Left lung (tissue), 10 donors: ENCODE results near the gene RPL7A. TPM values are rescaled to one million over a fixed set of nuclear protein-coding genes. Genes with fewer than 3 reads are reported as not detected.
A peak's percentile ranks its signal among the peaks of the same experiment; 100 is the strongest.

Source experiments
- ATAC-seq: fragments of 200-7000 bp; cut with Tn5 transposase; one replicate; pipeline ENCODE4 v1.9.1; 2020; ENCODE audit warnings: moderate library complexity
- DNase-seq, 4 donors: peaks; one replicate each; pipeline ENCODE4 v3.0.0-alpha.2; 2013 to 2020
- H3K27ac ChIP-seq, 2 donors: fragments of 200-600 bp; sonication (generic) in 1 of 2; one replicate each; pipeline versions ENCODE4 v1.5.0 to v1.8.0; 2020 to 2021
- H3K27me3 ChIP-seq, 2 donors: fragments of 200-600 bp; sonication (generic) in 1 of 2; one replicate each; pipeline versions ENCODE4 v1.5.0 to v1.8.0; 2020 to 2021
- H3K36me3 ChIP-seq, 2 donors: fragments of 200-600 bp; sonication (generic) in 1 of 2; one replicate each; pipeline versions ENCODE4 v1.5.0 to v1.8.0; 2020 to 2021
- H3K4me1 ChIP-seq, 2 donors: fragments of 200-600 bp; one replicate each; pipeline ENCODE4 v1.8.0; 2021
- H3K4me3 ChIP-seq, 2 donors: fragments of 200-600 bp; sonication (generic) in 1 of 2; one replicate each; pipeline versions ENCODE4 v1.5.0 to v1.8.0; 2020 to 2021; ENCODE audit warnings: mild to moderate bottlenecking in 1 of 2
- H3K9me3 ChIP-seq, 2 donors: fragments of 200-600 bp; sonication (generic) in 1 of 2; one replicate each; pipeline versions ENCODE4 v1.5.0 to v1.8.0; 2020 to 2021
- CTCF ChIP-seq, 2 donors: fragments of 200-600 bp; sonication (generic) in 1 of 2; IDR thresholded peaks; one replicate each; pipeline versions ENCODE4 v1.5.0 to v1.8.0; 2021; ENCODE audit warnings: antibody characterized with exemption in 2 of 2
- intact Hi-C, 2 donors: fragments of 100-400 bp; cut with DNase I; formaldehyde crosslinking; loops; one replicate each; pipeline versions ENCODE4 v1.11.2 to v1.14.2; 2022
- polyA plus RNA-seq, 6 donors: library from polyadenylated mRNA; unstranded; fragments of 120-200 nt; gene quantifications; one replicate each; pipeline ENCODE4 v1.2.1, GENCODE V29; 2013; ENCODE audit not compliant: insufficient read length in 6 of 6
- total RNA-seq, 2 donors: library from RNA; stranded (reverse); fragmentation: NEBNext Ultra II Directional; extraction: Animal tissue kit (Norgen Biotek cat#: 25700); gene quantifications; one replicate each; pipeline ENCODE4 v1.2.1, GENCODE V29; 2021
- donor health status: DM: no; HTN: yes; CAD: no.
- donor health status: DM: no; HTN: no; CAD: no.

Gene RPL7A
- total and polyA plus RNA-seq, 8 donors = 1,624 to 3,322 (median 3,094) TPM

GRCh38 chr9:133354766-133355165, 6.7 kb downstream of the RPL7A start:
- Histone ChIP-seq H3K27me3 (no peaks in the 10 kb centered on the region), H3K36me3 (peaks cover 0 to 48% of the 10 kb centered on the region in 2 donors), H3K9me3 (no peaks in the 10 kb centered on the region), H3K27ac (no peak overlapping the region), H3K4me1 (peaks cover 20 to 42% of the 10 kb centered on the region in 2 donors), H3K4me3 (no peak overlapping the region)
- no peak for TF ChIP-seq CTCF (IDR thresholded peaks at IDR 0.05)
- ATAC-seq (no peak), DNase-seq (peak in 1 of 4 donors; percentile 16)
- intact Hi-C loops = no loop called here

GRCh38 chr9:133355881-133356357, 7.9 kb downstream of the RPL7A start:
- TF ChIP-seq CTCF (IDR thresholded peaks at IDR 0.05) = no peak
- no peak for DNase-seq
- Histone ChIP-seq H3K36me3 (peaks cover 0 to 48% of the 10 kb centered on the region in 2 donors), H3K4me3 (peak overlapping the region; percentile 74 to 87), H3K27ac (peak overlapping the region; percentile 33 to 84), H3K9me3 (no peaks in the 10 kb centered on the region), H3K27me3 (no peaks in the 10 kb centered on the region), H3K4me1 (peaks cover 20 to 39% of the 10 kb centered on the region in 2 donors)
- peak; percentile 9 for ATAC-seq
- intact Hi-C loops = no loop called here

- no peaks in the 10 kb centered on the region for H3K9me3 ChIP-seq
- H3K27me3 ChIP-seq = no peaks in the 10 kb centered on the region
- no peak for TF ChIP-seq CTCF (IDR thresholded peaks at IDR 0.05)
- intact Hi-C loops = no loop called here
- H3K4me3 ChIP-seq = peak within 1 kb of the TSS; percentile 74 to 87
- peaks cover 0 to 48% of the 10 kb centered on the region in 2 donors for H3K36me3 ChIP-seq
- ATAC-seq (peak; percentile 95), DNase-seq (peak; percentile 73 to 99 (median 88))
- peaks cover 20 to 39% of the 10 kb centered on the region in 2 donors for H3K4me1 ChIP-seq
- H3K27ac ChIP-seq = peak within 1 kb of the TSS; percentile 33 to 84
Observed at GRCh38 chr9:133356391-133357091, 8.5 kb downstream of the RPL7A start, which contains the start of the genes SURF1 and SURF2. TSS of gene SURF1 (minus strand) at chr9:133356487. CDS start at chr9:133356453, 34 bp downstream. TSS of gene SURF2 (plus strand) at chr9:133356550. CDS start at chr9:133356593, 43 bp downstream.

- Histone ChIP-seq H3K36me3 (peaks cover 0 to 48% of the 10 kb centered on the region in 2 donors), H3K27ac (no peak overlapping the region), H3K27me3 (no peaks in the 10 kb centered on the region), H3K9me3 (no peaks in the 10 kb centered on the region), H3K4me3 (peak overlapping the region in 1 of 2 donors; percentile 87), H3K4me1 (peaks cover 20 to 39% of the 10 kb centered on the region in 2 donors)
- ATAC-seq = no peak
- no peak for TF ChIP-seq CTCF (IDR thresholded peaks at IDR 0.05)
- intact Hi-C loops = no loop called here
- peak in 1 of 4 donors; percentile 65 for DNase-seq
Observed at GRCh38 chr9:133357656-133358055, 9.6 kb downstream of the RPL7A start.

- no peak for TF ChIP-seq CTCF (IDR thresholded peaks at IDR 0.05)
- Histone ChIP-seq H3K9me3 (no peaks in the 10 kb centered on the region), H3K4me1 (peaks cover 20 to 37% of the 10 kb centered on the region in 2 donors), H3K4me3 (no peak overlapping the region), H3K27ac (no peak overlapping the region), H3K36me3 (peaks cover 0 to 54% of the 10 kb centered on the region in 2 donors), H3K27me3 (no peaks in the 10 kb centered on the region)
- intact Hi-C loops = no loop called here
- ATAC-seq (no peak), DNase-seq (peak in 1 of 4 donors; percentile 65)
Observed at GRCh38 chr9:133359399-133360175, 11.6 kb downstream of the RPL7A start.
